Measurements from ENCODE around the gene SEC61B.

Gene SEC61B

DNA sequence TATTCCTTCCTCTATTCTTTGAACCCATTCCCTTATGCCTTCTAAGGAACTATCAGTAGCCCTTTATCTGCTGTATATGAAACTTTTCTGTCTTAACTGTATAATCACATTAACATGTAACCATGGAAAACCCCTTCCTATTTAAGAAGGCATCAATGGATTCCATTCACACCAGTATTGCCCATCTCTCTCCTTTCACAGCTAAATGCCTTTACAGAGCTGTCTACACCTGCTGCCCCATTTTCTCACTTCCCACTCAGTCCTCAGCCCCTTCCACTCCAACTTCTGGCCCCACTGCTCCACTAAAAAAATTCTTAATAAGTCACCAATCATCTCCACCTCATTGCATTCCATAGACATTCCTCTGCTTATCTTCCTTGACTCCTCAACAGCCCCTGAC is 50.8 kb downstream of the SEC61B start:
- no peak for DNase-seq (ENCODE audit: low read depth in 2 of 2)

DNA sequence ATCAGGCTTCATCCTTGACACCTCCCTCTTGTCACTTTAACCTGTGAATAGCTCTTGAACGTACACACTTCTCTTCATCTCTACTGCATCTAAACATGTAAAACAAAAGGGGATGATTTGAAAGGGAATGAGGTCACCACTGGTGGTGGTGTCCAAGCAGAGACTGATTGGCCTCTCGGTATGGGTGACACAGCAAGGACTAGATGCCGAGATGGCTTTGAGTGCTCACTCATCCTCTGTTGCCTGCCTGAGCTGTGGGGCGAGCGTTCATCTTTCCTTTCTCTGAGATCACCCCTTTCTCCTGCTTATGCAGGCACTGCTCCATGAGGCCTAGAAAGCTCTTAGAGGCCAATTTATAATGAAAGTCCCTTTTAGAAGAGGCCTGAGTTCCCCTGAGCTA is 51.9 kb downstream of the SEC61B start:
- DNase-seq (ENCODE audit: low read depth in 2 of 2): no peak

DNA sequence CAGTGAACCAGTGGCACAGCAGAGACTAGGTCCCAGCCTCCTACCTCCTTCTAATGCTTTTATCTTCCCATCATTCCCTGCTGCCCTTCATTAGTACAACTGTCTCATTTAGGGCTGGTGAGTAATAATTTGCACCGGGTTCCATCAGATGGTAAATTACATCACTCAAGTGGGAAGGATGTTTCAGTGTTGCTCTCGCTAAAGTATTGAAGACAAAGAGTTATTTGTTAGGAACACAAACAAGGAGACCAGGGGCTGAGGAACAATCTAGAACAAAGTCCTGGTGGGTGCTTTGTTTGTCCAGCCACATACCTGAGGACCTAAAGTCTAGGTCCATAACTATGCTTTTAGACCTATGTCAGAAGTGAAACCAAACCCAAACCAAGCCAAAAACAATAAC is 52.4 kb downstream of the SEC61B start:
- DNase-seq (ENCODE audit: low read depth in 2 of 2): no peak

Data from stimulated activated CD8-positive, alpha-beta memory T cell treated with anti-CD3 and anti-CD28 coated beads, Interleukin-7, amount 100 ng/mL, for 1 hour (primary cell).